Ishikawa (cell line): ENCODE data around the gene RASGEF1B.

Experiments
- CEBPB ChIP-seq: IDR thresholded peaks from 2 replicates; pipeline ENCODE4 v1.6.1; 2012
- CREB1 ChIP-seq: IDR thresholded peaks from 2 replicates; pipeline ENCODE4 v1.6.1; 2012; ENCODE audit warnings: low read depth
- EGR1 ChIP-seq: IDR thresholded peaks from 2 replicates; pipeline ENCODE4 v1.6.1; 2012
- EP300 ChIP-seq: IDR thresholded peaks from 2 replicates; pipeline ENCODE4 v1.6.1; 2012; ENCODE audit warnings: borderline replicate concordance
- FOXM1 ChIP-seq: IDR thresholded peaks from 2 replicates; pipeline ENCODE4 v1.6.1; 2012; ENCODE audit warnings: low read depth, borderline replicate concordance
- NFIC ChIP-seq: IDR thresholded peaks from 2 replicates; pipeline ENCODE4 v1.6.1; 2012
- RAD21 ChIP-seq: IDR thresholded peaks from 2 replicates; pipeline ENCODE4 v1.6.1; 2012; ENCODE audit warnings: low read depth
- TAF1 ChIP-seq: IDR thresholded peaks from 2 replicates; pipeline ENCODE4 v1.6.1; 2012; ENCODE audit warnings: low read depth, mild to moderate bottlenecking
- TCF12 ChIP-seq: IDR thresholded peaks from 2 replicates; pipeline ENCODE4 v1.6.1; 2012; ENCODE audit warnings: low read depth
- TEAD4 ChIP-seq: IDR thresholded peaks from 2 replicates; pipeline ENCODE4 v1.6.1; 2012
- YY1 ChIP-seq: IDR thresholded peaks from 2 replicates; pipeline ENCODE4 v1.6.1; 2012; ENCODE audit warnings: low read depth
- ZBTB7A ChIP-seq: IDR thresholded peaks from 2 replicates; pipeline ENCODE4 v1.6.1; 2012; ENCODE audit warnings: low read depth
- TF ChIP-seq, protein P1 (sequence below): IDR thresholded peaks from 2 replicates; pipeline ENCODE4 v1.6.1; 2012
- TF ChIP-seq, protein P2 (sequence below): IDR thresholded peaks from 2 replicates; pipeline ENCODE4 v1.6.1; 2012
- TF ChIP-seq, protein P3 (sequence below): IDR thresholded peaks from 2 replicates; pipeline ENCODE4 v1.6.1; 2012; ENCODE audit warnings: low read depth, mild to moderate bottlenecking

The RASGEF1B gene

DNA sequence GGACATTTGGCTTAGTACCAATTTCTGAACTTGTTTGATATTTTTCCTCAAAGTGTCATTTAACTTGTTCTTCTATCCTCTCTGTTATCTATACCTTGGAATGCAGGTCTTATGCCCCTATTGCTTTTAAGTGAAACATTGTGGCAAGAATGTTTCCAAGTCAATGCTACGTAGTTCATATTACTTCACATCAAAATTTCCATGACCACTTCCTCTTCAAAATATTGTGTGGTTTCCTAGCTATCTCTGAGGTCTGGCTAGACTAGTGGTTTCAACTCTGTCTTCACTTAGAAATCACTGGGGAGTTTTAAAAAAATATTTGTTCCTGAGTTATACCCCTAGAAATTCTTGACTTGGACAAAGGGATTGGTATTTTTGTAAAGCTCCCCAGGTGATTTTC lies 20.2 kb upstream of the RASGEF1B start:
- TF ChIP-seq TEAD4, result no peak
- no peak for TF ChIP-seq FOXM1
- TF ChIP-seq NFIC, result no peak
- TF ChIP-seq RAD21, result no peak
- TF ChIP-seq, protein P1, sequence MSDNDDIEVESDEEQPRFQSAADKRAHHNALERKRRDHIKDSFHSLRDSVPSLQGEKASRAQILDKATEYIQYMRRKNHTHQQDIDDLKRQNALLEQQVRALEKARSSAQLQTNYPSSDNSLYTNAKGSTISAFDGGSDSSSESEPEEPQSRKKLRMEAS, result no peak

DNA sequence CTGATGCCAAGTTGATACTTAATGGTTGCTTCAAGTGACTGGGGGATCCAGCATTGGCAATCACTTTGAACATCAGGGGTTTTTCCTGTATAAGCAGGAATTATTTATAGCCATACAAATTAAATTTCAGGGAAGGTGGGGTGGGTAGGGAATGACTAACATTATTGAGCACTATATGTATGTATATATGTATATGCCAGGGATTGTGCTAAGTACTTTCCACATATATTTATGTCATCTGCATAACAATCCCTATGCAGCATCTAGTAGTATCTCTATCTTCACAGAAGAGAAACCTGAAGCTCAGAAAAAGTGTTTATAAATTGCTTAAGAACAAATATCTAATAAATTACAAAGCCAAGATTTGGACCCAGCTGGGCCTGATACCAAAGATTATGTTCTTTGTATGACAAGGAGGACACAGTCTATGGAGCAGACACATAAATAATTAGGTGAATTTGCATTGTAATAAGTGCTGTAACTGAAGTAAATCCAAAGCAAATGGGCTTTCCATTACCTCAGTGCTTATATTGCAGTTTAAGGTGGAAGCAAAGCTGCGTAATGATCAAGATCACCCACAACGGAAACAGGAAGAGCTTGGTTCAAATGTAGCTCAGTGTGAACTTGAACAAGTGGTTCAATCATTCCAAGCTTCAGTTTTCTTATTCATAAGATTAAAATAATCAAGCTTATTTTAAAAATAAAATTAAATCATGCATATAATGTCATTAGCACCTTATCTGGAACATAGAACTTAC lies 18.9 kb upstream of the RASGEF1B start:
- TF ChIP-seq CREB1, result no peak
- TF ChIP-seq EGR1, result no peak
- TF ChIP-seq TCF12, result no peak
- no peak for TF ChIP-seq EP300

DNA sequence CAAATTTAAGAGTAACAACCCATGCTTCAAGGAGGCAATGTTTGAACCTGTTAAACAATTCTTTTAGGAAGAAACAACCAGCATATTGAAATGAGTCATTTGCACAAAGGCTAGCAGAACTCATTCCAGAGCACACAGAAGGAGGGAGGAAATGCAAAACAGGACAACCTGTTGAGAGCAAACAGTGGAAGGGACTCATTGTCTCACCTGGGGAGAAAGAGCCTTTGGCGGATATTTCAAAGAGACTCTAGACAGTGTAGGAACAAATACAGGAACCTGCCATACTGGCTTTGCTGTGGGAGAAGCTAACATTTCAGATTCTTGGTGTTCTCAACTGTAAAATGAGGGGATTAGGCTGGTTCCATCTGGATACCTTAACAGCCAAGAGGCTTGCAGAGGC lies 14.8 kb upstream of the RASGEF1B start:
- peak; percentile 60 for TF ChIP-seq TCF12
- TF ChIP-seq TEAD4, result 0 out of 2 replicates have a peak, but pooled peaks have one; percentile 32
- no peak for TF ChIP-seq TAF1
- peak; percentile 60; the same call in 1 of the 2 replicates for TF ChIP-seq EP300

DNA sequence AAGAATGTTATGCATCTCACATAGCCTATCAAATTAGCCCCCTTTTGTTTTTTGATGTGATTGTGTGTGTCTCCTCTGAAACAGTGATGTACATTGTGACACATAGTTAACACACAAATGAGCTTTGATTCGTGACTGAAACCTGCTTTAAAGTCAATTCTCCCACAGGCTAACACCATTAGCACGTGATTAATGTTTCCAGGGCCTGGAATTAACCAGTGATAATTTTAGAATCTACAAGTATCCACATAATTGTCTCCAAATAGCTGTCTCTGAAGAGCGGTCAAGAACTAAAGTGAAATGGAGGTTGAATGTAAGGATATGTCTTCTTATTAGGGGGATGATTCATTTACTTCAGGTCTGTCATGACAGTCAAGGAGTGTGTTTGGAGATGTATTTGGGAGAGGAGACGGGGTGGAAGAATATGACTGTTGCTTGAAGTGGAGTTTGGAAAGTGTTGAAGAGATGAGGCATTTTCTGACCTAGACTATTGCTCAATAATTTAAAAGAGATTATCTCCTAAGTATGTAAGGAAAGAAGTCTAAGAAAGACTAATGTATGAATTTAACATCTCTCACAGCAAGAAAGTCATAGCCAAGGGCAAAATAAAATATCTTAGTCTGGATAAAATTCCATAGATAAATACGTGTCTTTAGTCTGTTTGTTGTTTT lies 13.7 kb upstream of the RASGEF1B start:
- TF ChIP-seq EGR1 (no peak), EP300 (no peak), TCF12 (no peak), CEBPB (no peak), CREB1 (no peak), ZBTB7A (no peak), RAD21 (no peak), TAF1 (no peak), NFIC (no peak), TEAD4 (no peak), FOXM1 (no peak), YY1 (no peak)
- TF ChIP-seq, protein P2, sequence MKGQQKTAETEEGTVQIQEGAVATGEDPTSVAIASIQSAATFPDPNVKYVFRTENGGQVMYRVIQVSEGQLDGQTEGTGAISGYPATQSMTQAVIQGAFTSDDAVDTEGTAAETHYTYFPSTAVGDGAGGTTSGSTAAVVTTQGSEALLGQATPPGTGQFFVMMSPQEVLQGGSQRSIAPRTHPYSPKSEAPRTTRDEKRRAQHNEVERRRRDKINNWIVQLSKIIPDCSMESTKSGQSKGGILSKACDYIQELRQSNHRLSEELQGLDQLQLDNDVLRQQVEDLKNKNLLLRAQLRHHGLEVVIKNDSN, result no peak
- TF ChIP-seq, protein P3, sequence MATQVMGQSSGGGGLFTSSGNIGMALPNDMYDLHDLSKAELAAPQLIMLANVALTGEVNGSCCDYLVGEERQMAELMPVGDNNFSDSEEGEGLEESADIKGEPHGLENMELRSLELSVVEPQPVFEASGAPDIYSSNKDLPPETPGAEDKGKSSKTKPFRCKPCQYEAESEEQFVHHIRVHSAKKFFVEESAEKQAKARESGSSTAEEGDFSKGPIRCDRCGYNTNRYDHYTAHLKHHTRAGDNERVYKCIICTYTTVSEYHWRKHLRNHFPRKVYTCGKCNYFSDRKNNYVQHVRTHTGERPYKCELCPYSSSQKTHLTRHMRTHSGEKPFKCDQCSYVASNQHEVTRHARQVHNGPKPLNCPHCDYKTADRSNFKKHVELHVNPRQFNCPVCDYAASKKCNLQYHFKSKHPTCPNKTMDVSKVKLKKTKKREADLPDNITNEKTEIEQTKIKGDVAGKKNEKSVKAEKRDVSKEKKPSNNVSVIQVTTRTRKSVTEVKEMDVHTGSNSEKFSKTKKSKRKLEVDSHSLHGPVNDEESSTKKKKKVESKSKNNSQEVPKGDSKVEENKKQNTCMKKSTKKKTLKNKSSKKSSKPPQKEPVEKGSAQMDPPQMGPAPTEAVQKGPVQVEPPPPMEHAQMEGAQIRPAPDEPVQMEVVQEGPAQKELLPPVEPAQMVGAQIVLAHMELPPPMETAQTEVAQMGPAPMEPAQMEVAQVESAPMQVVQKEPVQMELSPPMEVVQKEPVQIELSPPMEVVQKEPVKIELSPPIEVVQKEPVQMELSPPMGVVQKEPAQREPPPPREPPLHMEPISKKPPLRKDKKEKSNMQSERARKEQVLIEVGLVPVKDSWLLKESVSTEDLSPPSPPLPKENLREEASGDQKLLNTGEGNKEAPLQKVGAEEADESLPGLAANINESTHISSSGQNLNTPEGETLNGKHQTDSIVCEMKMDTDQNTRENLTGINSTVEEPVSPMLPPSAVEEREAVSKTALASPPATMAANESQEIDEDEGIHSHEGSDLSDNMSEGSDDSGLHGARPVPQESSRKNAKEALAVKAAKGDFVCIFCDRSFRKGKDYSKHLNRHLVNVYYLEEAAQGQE, result no peak
- TF ChIP-seq, protein P1, result no peak

DNA sequence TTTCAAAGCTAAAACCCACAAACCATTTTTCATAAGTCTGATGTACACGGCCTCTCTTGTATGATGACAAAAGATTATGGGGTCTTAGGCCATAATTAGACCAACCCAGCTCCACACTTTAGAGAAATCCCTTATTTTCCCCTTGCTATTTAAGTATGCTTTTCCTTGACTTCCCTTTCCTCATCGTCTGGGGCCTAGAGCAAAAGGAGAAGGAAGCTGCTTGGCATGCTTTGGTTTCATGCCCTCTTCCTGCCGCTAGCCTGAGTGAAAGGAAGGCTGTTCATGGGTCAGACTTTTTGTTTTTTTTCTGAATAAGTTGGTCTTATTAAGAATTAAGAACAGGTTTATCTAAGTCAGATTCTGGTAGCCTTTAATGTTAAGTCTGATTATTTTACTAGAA lies 10.6 kb upstream of the RASGEF1B start:
- TF ChIP-seq ZBTB7A, result no peak
- TF ChIP-seq, protein P2, result no peak
- TF ChIP-seq NFIC, result no peak
- TF ChIP-seq CREB1, result no peak
- no peak for TF ChIP-seq EP300
- TF ChIP-seq, protein P3, result no peak
- TF ChIP-seq EGR1, result no peak
- no peak for TF ChIP-seq YY1
- no peak for TF ChIP-seq FOXM1
- no peak for TF ChIP-seq TEAD4
- no peak for TF ChIP-seq TAF1
- no peak for TF ChIP-seq CEBPB
- TF ChIP-seq, protein P1, result no peak
- no peak for TF ChIP-seq TCF12
- no peak for TF ChIP-seq RAD21

DNA sequence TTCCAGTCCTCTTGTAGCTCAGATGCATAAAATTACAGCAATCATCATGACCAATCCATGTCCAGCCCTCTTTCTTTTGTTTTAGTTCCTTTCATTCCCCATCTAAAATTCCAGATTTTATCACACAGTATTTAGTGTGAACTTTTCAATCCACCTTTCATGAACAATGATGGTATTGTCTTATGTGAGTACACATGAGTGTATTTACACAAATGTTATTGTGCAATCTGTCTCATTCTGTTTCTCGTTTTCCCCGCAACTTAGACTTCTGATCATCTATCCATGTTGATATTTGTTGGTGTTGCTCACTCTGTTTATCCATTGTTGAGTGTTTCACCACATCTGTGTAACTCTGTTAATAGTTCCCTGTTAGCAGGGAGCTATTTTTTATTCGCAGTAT lies 9.4 kb upstream of the RASGEF1B start:
- TF ChIP-seq ZBTB7A, result no peak
- no peak for TF ChIP-seq FOXM1
- no peak for TF ChIP-seq CEBPB
- TF ChIP-seq, protein P3, result no peak
- TF ChIP-seq, protein P2, result no peak
- no peak for TF ChIP-seq TCF12
- no peak for TF ChIP-seq CREB1
- TF ChIP-seq RAD21, result no peak
- no peak for TF ChIP-seq NFIC
- TF ChIP-seq YY1, result no peak
- no peak for TF ChIP-seq TAF1
- TF ChIP-seq, protein P1, result no peak
- no peak for TF ChIP-seq EP300
